ENCODE results near the gene YIPF2.

Gene YIPF2

DNA sequence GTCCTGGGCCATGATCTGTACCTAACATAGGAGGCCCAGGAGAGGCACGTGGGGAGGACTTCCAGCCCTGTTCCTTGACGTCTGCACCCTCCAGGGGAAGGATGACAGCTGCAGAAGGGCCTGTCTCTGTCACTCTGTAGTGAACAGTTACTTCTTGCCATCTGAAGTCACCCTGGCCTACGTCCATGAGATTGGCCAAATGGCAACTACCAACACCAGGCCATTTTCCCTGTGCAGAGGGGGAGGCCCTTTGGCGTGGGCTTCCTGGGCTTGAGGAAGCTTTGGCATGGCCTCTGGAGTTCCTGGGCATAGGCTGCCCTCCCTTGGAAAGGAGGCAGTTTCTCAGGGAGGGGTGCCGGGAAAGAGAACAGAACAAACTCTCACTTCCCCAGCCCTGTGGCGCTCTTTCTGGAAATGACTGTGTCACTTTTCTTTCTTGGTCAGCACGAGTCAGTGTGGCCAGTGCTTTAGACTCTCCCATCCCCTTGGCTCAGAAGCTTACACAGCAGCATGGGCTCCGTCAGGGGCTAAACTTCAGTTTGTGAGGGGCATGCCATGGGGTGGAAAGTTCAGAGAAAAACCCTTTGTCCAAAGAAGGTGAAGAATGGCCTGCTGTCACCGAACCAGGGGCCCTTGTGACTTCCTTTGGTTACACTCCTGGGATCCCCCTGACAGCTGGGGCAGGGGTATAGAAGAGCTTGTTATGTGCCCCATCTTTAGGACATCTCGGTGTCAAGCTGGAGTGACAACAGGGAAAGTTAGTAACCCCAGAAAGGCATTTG, 51.8 kb downstream of the YIPF2 start:
- no peak for TF ChIP-seq JUND (IDR thresholded peaks at IDR 0.05; ENCODE audit: low read depth)
- in situ Hi-C loops (cut with HindIII; ENCODE audit: low pct_unique_long_range_greater_than_20kb, low sequenced_read_pairs) = no loop called here
- no peak for DNase-seq (ENCODE audit: low read depth in 1 of 2, low spot score in 1 of 2)

DNA sequence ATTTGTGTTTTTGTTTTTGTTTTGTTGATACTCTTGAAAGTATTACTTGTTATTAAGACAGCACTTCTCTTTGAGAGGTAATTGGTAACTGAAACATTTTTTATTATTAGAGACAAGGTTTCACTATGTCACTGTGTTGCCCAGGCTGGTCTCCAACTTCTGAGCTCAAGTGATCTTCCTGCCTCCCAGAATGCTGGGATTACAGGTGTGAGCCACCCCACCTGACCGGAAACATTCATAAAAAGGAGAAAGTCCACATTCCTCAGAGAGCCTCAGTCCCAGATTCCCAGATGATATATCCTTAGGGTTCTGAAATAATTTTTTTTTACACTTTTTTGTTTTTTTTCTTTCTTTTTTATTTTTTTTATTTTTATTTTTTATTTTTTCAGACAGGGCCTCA, 54.4 kb downstream of the YIPF2 start:
- DNase-seq (ENCODE audit: low read depth in 1 of 2, low spot score in 1 of 2) = no peak
- no peak for TF ChIP-seq JUND (IDR thresholded peaks at IDR 0.05; ENCODE audit: low read depth)
- in situ Hi-C loops (cut with HindIII; ENCODE audit: low pct_unique_long_range_greater_than_20kb, low sequenced_read_pairs) = no loop called here

DNA sequence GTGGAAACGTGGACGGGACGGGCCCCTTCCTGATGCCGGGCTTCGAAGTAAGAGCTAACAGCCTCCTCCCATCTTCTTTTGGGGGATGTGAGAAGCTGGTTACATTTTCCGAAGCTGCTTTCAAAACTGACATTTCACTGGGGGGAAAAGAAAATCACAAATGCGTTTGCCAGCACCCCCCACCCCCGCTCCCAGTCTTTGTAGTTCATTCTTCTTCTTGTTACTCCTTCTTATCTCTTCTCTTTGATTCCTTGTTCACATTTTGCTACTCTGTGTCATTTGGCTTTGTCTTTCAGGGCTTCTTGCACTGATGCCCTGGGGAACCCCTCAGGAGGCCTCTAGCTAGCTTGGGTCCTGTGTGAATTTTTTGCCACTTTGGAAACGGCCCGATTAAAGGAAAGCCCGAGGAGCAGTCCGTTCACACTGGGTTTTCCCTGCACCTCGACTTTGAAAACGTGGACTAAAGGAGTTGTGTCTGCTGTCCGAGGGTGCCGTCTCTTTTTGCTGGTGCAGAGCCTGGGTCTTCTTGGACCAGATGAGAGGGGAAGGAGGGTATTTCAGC, 55.8 kb downstream of the YIPF2 start:
- no peak for TF ChIP-seq JUND (IDR thresholded peaks at IDR 0.05; ENCODE audit: low read depth)
- in situ Hi-C loops (cut with HindIII; ENCODE audit: low pct_unique_long_range_greater_than_20kb, low sequenced_read_pairs) = no loop called here
- peak in 1 of 2 experiments; percentile 13 for DNase-seq (ENCODE audit: low read depth in 1 of 2, low spot score in 1 of 2)

Measured in T47D (cell line).